Right atrium auricular region (tissue), 2 donors: ENCODE data around the gene ASAP2. TPM values are rescaled to one million over a fixed set of nuclear protein-coding genes. Genes with fewer than 3 reads are reported as not detected.

Experiments
- DNase-seq: peaks from one replicate; pipeline ENCODE4 v3.0.0-alpha.2; 2019; ENCODE audit warnings: low spot score
- H3K27ac ChIP-seq, 2 donors: fragments of 200-600 bp; sonication (generic); 1 replicate in 1 of 2; 2 replicates in 1 of 2; pipeline ENCODE4 v1.5.1; 2016 to 2019
- H3K27me3 ChIP-seq, 2 donors: fragments of 200-600 bp; sonication (generic); one replicate each; pipeline versions ENCODE4 v1.5.1 to v1.6.0; 2017 to 2019
- H3K36me3 ChIP-seq: fragments of 200-600 bp; sonication (generic); one replicate; pipeline ENCODE4 v1.5.1; 2016
- H3K4me1 ChIP-seq, 2 donors: fragments of 200-600 bp; sonication (generic); one replicate each; pipeline versions ENCODE4 v1.5.1 to v1.6.0; 2017 to 2019
- H3K4me3 ChIP-seq, 2 donors: fragments of 200-600 bp; sonication (generic); 1 replicate in 1 of 2; 2 replicates in 1 of 2; pipeline ENCODE4 v1.5.1; 2017 to 2019; ENCODE audit warnings: mild to moderate bottlenecking in 1 of 2, moderate library complexity in 1 of 2
- H3K9me3 ChIP-seq, 2 donors: fragments of 200-600 bp; sonication (generic); one replicate each; pipeline ENCODE4 v1.5.1; 2019
- total RNA-seq, 2 donors: library from RNA; depleted of rRNA; stranded (reverse); fragments of >200 nt; gene quantifications; one replicate each; pipeline ENCODE4 v1.1.0, GENCODE V29; 2016
- TF ChIP-seq, protein P1 (sequence below), 2 donors: fragments of 200-600 bp; sonication (generic); IDR thresholded peaks; one replicate each; pipeline ENCODE4 v1.5.1; 2019; ENCODE audit warnings: antibody characterized with exemption in 2 of 2

Gene ASAP2
- total RNA-seq, 2 donors from 2014 or later = 13.2 to 20.3 TPM

DNA sequence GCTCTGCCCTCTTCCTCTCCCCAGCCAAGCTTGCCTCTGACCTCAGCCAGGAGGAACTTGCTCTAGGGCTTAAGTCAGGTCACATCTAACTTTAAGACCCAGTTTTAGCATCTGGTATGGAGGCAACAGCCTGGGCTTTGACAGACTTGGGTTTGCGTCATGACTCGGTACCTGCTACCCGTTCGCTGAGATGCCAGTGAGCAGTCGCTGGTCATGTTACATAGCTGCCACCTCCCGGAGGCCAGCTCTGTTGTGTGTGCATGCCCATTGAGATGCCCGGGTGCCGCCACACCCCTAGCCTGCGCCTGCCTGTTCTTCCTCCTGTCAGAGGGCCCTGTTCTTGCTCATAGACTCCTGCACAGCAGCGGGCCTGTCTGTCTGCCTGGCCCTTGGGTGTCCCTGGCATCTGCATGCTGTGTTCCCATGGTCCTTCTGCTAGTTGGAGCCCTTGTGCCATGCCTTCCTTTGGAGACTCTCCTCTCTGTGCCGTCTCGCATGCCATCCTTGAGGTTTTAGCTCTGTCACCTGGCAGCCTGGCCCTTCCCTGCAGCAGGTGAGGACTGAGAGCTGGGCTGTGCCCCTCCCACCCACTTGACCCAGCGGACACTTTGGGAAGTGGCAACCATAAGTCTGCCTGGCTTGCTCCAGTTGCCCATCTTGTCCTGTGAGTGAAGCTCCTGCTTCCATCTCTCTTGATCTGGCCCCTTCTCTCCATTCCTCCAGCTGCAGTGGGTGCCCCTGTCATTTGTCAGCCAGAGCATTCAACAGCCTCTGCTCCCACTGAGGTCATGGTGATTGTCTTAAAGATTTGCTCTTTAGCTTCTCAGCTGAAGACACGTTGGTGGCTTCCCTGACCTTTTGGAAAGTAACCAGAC is 24.9 kb downstream of the ASAP2 start:
- Histone ChIP-seq H3K36me3 (no peaks in the 10 kb centered on the region), H3K4me1 (peaks cover 0 to 100% of the 10 kb centered on the region in 2 donors), H3K4me3 (no peak overlapping the region), H3K27me3 (no peaks in the 10 kb centered on the region), H3K9me3 (no peaks in the 10 kb centered on the region), H3K27ac (peak overlapping the region; percentile 24 to 52)
- TF ChIP-seq, protein P1, sequence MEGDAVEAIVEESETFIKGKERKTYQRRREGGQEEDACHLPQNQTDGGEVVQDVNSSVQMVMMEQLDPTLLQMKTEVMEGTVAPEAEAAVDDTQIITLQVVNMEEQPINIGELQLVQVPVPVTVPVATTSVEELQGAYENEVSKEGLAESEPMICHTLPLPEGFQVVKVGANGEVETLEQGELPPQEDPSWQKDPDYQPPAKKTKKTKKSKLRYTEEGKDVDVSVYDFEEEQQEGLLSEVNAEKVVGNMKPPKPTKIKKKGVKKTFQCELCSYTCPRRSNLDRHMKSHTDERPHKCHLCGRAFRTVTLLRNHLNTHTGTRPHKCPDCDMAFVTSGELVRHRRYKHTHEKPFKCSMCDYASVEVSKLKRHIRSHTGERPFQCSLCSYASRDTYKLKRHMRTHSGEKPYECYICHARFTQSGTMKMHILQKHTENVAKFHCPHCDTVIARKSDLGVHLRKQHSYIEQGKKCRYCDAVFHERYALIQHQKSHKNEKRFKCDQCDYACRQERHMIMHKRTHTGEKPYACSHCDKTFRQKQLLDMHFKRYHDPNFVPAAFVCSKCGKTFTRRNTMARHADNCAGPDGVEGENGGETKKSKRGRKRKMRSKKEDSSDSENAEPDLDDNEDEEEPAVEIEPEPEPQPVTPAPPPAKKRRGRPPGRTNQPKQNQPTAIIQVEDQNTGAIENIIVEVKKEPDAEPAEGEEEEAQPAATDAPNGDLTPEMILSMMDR (IDR thresholded peaks at IDR 0.05) = no peak
- DNase-seq = no peak

GRCh38 chr2:9232166-9232479 is 25.5 kb downstream of the ASAP2 start:
- no peaks in the 10 kb centered on the region for H3K36me3 ChIP-seq
- no peak for DNase-seq
- peaks cover 0 to 100% of the 10 kb centered on the region in 2 donors for H3K4me1 ChIP-seq
- H3K27me3 ChIP-seq = no peaks in the 10 kb centered on the region
- TF ChIP-seq, protein P1 (IDR thresholded peaks at IDR 0.05) = no peak
- H3K4me3 ChIP-seq = no peak overlapping the region
- H3K9me3 ChIP-seq = no peaks in the 10 kb centered on the region
- peak overlapping the region in 1 of 2 donors; percentile 14 for H3K27ac ChIP-seq

GRCh38 chr2:9232886-9233285 is 26.3 kb downstream of the ASAP2 start:
- Histone ChIP-seq H3K4me3 (no peak overlapping the region), H3K4me1 (peaks cover 0 to 100% of the 10 kb centered on the region in 2 donors), H3K9me3 (no peaks in the 10 kb centered on the region), H3K27ac (peak overlapping the region in 1 of 2 donors; percentile 22), H3K36me3 (no peaks in the 10 kb centered on the region), H3K27me3 (no peaks in the 10 kb centered on the region)
- TF ChIP-seq, protein P1 (IDR thresholded peaks at IDR 0.05) = no peak
- no peak for DNase-seq

DNA sequence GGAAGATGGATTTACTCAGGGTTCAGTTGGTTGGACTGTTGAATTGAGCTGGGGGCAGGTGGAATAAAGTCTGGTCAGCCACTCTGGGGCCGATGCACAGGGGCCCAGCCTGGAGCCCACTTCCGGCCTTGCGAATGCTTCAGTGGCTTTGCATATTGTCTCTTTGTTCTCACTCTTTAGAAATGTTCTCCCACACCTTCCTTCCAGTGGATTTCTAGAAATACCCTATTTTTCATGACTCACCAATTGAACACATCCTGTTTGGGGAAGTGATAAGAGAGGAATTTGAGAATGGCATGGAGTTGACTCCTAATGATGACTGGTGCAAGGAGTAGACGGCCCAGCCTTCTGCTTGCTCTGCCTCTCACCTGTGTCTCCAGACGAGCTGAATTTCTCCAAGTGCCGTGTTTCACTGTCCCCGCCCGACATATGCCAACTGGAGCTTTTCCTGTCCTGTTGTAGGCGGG is 28.1 kb downstream of the ASAP2 start:
- Histone ChIP-seq H3K9me3 (no peaks in the 10 kb centered on the region), H3K4me3 (no peak overlapping the region), H3K4me1 (peaks cover 0 to 96% of the 10 kb centered on the region in 2 donors), H3K27me3 (no peaks in the 10 kb centered on the region), H3K27ac (peak overlapping the region; percentile 62 to 77), H3K36me3 (no peaks in the 10 kb centered on the region)
- DNase-seq = no peak
- TF ChIP-seq, protein P1 (IDR thresholded peaks at IDR 0.05) = no peak

- no peak overlapping the region for H3K4me3 ChIP-seq
- no peaks in the 10 kb centered on the region for H3K9me3 ChIP-seq
- peak overlapping the region; percentile 62 to 77 for H3K27ac ChIP-seq
- H3K4me1 ChIP-seq = peaks cover 0 to 90% of the 10 kb centered on the region in 2 donors
- TF ChIP-seq, protein P1 (IDR thresholded peaks at IDR 0.05) = no peak
- no peak for DNase-seq
- H3K36me3 ChIP-seq = no peaks in the 10 kb centered on the region
- H3K27me3 ChIP-seq = no peaks in the 10 kb centered on the region
Observed at GRCh38 chr2:9235147-9236044, 28.8 kb downstream of the ASAP2 start.
